Measurements from ENCODE around the gene SPINDOC. TPM values are rescaled to one million over a fixed set of nuclear protein-coding genes. Genes with fewer than 3 reads are reported as not detected.

SPINDOC gene
- total and polyA plus RNA-seq, 9 of the 15 experiments (the other 6 are each of a cell fraction or from before 2014, with no cell fraction given), result 0.70 to 36.3 (median 19.6) TPM

DNA sequence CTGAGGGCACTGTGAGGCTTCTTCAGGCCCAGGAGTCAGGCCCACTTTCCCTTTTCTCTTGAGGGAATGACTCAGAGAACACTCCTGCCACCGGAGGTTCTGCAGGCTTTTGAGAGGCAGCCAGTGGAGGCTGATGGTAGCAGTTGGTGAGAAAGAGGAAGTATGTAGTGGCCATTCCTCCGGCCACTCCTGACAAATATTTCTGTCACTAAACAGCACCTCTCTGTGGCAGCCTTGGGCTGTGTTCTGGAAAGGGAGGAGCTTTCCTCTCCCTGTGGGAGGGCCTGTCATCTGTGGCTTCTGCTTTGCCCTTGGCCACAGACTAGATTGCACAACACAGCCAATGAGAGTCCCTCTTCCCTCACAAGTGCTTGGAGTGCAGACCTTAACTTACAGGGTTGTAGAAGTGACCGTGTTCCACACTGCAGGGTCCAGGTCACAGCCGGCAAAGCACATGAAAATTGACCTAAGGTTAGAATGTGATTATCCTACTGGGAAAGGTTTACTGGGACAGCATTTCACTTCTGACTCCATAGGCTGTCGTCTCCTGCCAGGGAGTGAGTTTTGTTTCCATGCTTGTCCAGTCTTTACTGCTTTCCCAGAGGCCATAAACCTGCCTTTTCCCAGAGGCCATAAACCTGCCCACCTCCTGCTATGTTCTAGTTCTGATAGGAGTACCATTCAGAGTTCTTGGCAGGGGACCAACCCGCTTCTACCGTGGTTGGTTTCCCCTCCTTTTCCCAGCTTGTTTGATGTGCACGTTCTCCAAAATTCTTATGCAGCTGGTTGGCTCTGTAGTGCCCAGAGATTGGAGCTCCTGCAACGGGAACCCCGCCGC lies 58.9 kb downstream of the SPINDOC start (continued):
- TF ChIP-seq, protein P1, sequence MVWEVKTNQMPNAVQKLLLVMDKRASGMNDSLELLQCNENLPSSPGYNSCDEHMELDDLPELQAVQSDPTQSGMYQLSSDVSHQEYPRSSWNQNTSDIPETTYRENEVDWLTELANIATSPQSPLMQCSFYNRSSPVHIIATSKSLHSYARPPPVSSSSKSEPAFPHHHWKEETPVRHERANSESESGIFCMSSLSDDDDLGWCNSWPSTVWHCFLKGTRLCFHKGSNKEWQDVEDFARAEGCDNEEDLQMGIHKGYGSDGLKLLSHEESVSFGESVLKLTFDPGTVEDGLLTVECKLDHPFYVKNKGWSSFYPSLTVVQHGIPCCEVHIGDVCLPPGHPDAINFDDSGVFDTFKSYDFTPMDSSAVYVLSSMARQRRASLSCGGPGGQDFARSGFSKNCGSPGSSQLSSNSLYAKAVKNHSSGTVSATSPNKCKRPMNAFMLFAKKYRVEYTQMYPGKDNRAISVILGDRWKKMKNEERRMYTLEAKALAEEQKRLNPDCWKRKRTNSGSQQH (CRISPR knock-in tag; IDR thresholded peaks at IDR 0.05), result no peak
- peak; percentile 42 to 84; a peak in 2 of 4 replicates for TF ChIP-seq MAZ (CRISPR knock-in tag; conservative IDR thresholded peaks at IDR 0.05 in 1 of 2, IDR thresholded peaks at IDR 0.05 in 1 of 2)
- TF ChIP-seq JUN (IDR thresholded peaks at IDR 0.05; ENCODE audit: borderline replicate concordance, low read depth, low read length), result peak; percentile 72
- TF ChIP-seq JUN (CRISPR knock-in tag; IDR thresholded peaks at IDR 0.05; ENCODE audit: borderline replicate concordance), result no peak
- no peak for TF ChIP-seq ERF (CRISPR knock-in tag; IDR thresholded peaks at IDR 0.05)
- peak; percentile 60; the same call in 1 of the 2 replicates for TF ChIP-seq GABPB1 (CRISPR knock-in tag; IDR thresholded peaks at IDR 0.05)
- TF ChIP-seq, protein P2, sequence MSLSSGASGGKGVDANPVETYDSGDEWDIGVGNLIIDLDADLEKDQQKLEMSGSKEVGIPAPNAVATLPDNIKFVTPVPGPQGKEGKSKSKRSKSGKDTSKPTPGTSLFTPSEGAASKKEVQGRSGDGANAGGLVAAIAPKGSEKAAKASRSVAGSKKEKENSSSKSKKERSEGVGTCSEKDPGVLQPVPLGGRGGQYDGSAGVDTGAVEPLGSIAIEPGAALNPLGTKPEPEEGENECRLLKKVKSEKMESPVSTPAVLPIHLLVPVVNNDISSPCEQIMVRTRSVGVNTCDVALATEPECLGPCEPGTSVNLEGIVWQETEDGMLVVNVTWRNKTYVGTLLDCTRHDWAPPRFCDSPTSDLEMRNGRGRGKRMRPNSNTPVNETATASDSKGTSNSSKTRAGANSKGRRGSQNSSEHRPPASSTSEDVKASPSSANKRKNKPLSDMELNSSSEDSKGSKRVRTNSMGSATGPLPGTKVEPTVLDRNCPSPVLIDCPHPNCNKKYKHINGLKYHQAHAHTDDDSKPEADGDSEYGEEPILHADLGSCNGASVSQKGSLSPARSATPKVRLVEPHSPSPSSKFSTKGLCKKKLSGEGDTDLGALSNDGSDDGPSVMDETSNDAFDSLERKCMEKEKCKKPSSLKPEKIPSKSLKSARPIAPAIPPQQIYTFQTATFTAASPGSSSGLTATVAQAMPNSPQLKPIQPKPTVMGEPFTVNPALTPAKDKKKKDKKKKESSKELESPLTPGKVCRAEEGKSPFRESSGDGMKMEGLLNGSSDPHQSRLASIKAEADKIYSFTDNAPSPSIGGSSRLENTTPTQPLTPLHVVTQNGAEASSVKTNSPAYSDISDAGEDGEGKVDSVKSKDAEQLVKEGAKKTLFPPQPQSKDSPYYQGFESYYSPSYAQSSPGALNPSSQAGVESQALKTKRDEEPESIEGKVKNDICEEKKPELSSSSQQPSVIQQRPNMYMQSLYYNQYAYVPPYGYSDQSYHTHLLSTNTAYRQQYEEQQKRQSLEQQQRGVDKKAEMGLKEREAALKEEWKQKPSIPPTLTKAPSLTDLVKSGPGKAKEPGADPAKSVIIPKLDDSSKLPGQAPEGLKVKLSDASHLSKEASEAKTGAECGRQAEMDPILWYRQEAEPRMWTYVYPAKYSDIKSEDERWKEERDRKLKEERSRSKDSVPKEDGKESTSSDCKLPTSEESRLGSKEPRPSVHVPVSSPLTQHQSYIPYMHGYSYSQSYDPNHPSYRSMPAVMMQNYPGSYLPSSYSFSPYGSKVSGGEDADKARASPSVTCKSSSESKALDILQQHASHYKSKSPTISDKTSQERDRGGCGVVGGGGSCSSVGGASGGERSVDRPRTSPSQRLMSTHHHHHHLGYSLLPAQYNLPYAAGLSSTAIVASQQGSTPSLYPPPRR (CRISPR knock-in tag; IDR thresholded peaks at IDR 0.05; ENCODE audit: borderline replicate concordance), result peak; percentile 64; the same call in 1 of the 2 replicates
- peak in 1 of 2 experiments; percentile 82; a peak in 2 of 4 replicates for TF ChIP-seq RCOR1 (IDR thresholded peaks at IDR 0.05; ENCODE audit: borderline replicate concordance in 1 of 2, low read depth in 2 of 2, low read length in 2 of 2)
- TF ChIP-seq ESRRB (CRISPR knock-in tag; IDR thresholded peaks at IDR 0.05; ENCODE audit: borderline replicate concordance), result no peak
- TF ChIP-seq ZNF561 (CRISPR knock-in tag; conservative IDR thresholded peaks at IDR 0.05), result no peak
- TF ChIP-seq, protein P3, sequence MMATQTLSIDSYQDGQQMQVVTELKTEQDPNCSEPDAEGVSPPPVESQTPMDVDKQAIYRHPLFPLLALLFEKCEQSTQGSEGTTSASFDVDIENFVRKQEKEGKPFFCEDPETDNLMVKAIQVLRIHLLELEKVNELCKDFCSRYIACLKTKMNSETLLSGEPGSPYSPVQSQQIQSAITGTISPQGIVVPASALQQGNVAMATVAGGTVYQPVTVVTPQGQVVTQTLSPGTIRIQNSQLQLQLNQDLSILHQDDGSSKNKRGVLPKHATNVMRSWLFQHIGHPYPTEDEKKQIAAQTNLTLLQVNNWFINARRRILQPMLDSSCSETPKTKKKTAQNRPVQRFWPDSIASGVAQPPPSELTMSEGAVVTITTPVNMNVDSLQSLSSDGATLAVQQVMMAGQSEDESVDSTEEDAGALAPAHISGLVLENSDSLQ (IDR thresholded peaks at IDR 0.05), result peak; percentile 89
- TF ChIP-seq, protein P4, sequence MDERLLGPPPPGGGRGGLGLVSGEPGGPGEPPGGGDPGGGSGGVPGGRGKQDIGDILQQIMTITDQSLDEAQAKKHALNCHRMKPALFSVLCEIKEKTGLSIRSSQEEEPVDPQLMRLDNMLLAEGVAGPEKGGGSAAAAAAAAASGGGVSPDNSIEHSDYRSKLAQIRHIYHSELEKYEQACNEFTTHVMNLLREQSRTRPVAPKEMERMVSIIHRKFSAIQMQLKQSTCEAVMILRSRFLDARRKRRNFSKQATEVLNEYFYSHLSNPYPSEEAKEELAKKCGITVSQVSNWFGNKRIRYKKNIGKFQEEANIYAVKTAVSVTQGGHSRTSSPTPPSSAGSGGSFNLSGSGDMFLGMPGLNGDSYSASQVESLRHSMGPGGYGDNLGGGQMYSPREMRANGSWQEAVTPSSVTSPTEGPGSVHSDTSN (CRISPR knock-in tag; IDR thresholded peaks at IDR 0.05; ENCODE audit: low read depth), result no peak
- TF ChIP-seq, protein P4 (tag; conservative IDR thresholded peaks at IDR 0.05; ENCODE audit: low read depth), result peak; percentile 43; the same call in 1 of the 2 replicates
- peak; percentile 51; the same call in 1 of the 2 replicates for TF ChIP-seq ZFX (CRISPR knock-in tag; IDR thresholded peaks at IDR 0.05)
- 0 out of 4 replicates have a peak, but pooled peaks of 1 of the 2 experiments have one; percentile 45 for TF ChIP-seq NONO (IDR thresholded peaks at IDR 0.05; ENCODE audit: low read depth in 2 of 2, low read length in 1 of 2)

Measured in K562 (cell line).